Measurements from ENCODE around the gene HHAT.
"Not testable (repeated sequence)": the region's sequence is repeated elsewhere in the genome, so short reads cannot be mapped to it uniquely, and the experiment has no call there.

Gene HHAT

GRCh38 chr1:210377731-210378333 lies 49.1 kb downstream of the HHAT start:
- H3K4me3 Mint-ChIP-seq = no peak overlapping the region

GRCh38 chr1:210378736-210379135 lies 50.0 kb downstream of the HHAT start:
- Mint-ChIP-seq H3K36me3 (ENCODE audit: low read depth) (no peaks in the 10 kb centered on the region), H3K27me3 (ENCODE audit: low read depth) (peaks cover 9% of the 10 kb centered on the region)

More at GRCh38 chr1:210377731-210378333, 49.1 kb downstream of the HHAT start:
- peaks cover 9% of the 10 kb centered on the region for H3K27me3 Mint-ChIP-seq (ENCODE audit: low read depth)
- no peaks in the 10 kb centered on the region for H3K36me3 Mint-ChIP-seq (ENCODE audit: low read depth)
- H3K4me1 Mint-ChIP-seq (ENCODE audit: low read depth) = peaks cover 3% of the 10 kb centered on the region
- no peak overlapping the region for H3K27ac Mint-ChIP-seq
- no peaks in the 10 kb centered on the region for H3K9me3 Mint-ChIP-seq

GRCh38 chr1:210381934-210382333 lies 53.2 kb downstream of the HHAT start:
- Mint-ChIP-seq H3K4me1 (ENCODE audit: low read depth) (no peaks in the 10 kb centered on the region), H3K27ac (no peak overlapping the region), H3K36me3 (ENCODE audit: low read depth) (no peaks in the 10 kb centered on the region), H3K9me3 (no peaks in the 10 kb centered on the region), H3K4me3 (no peak overlapping the region), H3K27me3 (ENCODE audit: low read depth) (peaks cover 6% of the 10 kb centered on the region)

More at GRCh38 chr1:210378736-210379135, 50.0 kb downstream of the HHAT start:
- Mint-ChIP-seq H3K4me3 (no peak overlapping the region), H3K9me3 (no peaks in the 10 kb centered on the region), H3K4me1 (ENCODE audit: low read depth) (peaks cover 2% of the 10 kb centered on the region), H3K27ac (no peak overlapping the region)

GRCh38 chr1:210384625-210385024 lies 55.9 kb downstream of the HHAT start:
- H3K27me3 Mint-ChIP-seq (ENCODE audit: low read depth) = no peaks in the 10 kb centered on the region
- no peaks in the 10 kb centered on the region for H3K4me1 Mint-ChIP-seq (ENCODE audit: low read depth)
- no peaks in the 10 kb centered on the region for H3K36me3 Mint-ChIP-seq (ENCODE audit: low read depth)
- no peak overlapping the region for H3K27ac Mint-ChIP-seq
- H3K9me3 Mint-ChIP-seq = no peaks in the 10 kb centered on the region
- H3K4me3 Mint-ChIP-seq = no peak overlapping the region

GRCh38 chr1:210385228-210385627 lies 56.5 kb downstream of the HHAT start:
- Mint-ChIP-seq H3K27me3 (ENCODE audit: low read depth) (peaks cover 3% of the 10 kb centered on the region), H3K9me3 (no peaks in the 10 kb centered on the region), H3K4me3 (no peak overlapping the region), H3K36me3 (ENCODE audit: low read depth) (no peaks in the 10 kb centered on the region), H3K4me1 (ENCODE audit: low read depth) (no peaks in the 10 kb centered on the region), H3K27ac (no peak overlapping the region)

- Mint-ChIP-seq H3K4me1 (ENCODE audit: low read depth) (peaks cover 3% of the 10 kb centered on the region), H3K9me3 (no peaks in the 10 kb centered on the region), H3K27ac (no peak overlapping the region), H3K36me3 (ENCODE audit: low read depth) (no peaks in the 10 kb centered on the region), H3K4me3 (no peak overlapping the region), H3K27me3 (ENCODE audit: low read depth) (peaks cover 3% of the 10 kb centered on the region)
Measured at GRCh38 chr1:210394281-210394821, 65.6 kb downstream of the HHAT start.

- Mint-ChIP-seq H3K27ac (no peak overlapping the region), H3K36me3 (ENCODE audit: low read depth) (no peaks in the 10 kb centered on the region), H3K4me3 (no peak overlapping the region), H3K27me3 (ENCODE audit: low read depth) (no peaks in the 10 kb centered on the region), H3K4me1 (ENCODE audit: low read depth) (peaks cover 15% of the 10 kb centered on the region), H3K9me3 (no peaks in the 10 kb centered on the region)
Measured at GRCh38 chr1:210396541-210396940, 67.8 kb downstream of the HHAT start.

GRCh38 chr1:210397252-210397651 lies 68.5 kb downstream of the HHAT start:
- Mint-ChIP-seq H3K4me1 (ENCODE audit: low read depth) (peaks cover 15% of the 10 kb centered on the region), H3K27me3 (ENCODE audit: low read depth) (no peaks in the 10 kb centered on the region), H3K9me3 (no peaks in the 10 kb centered on the region), H3K27ac (no peak overlapping the region), H3K4me3 (no peak overlapping the region), H3K36me3 (ENCODE audit: low read depth) (no peaks in the 10 kb centered on the region)

GRCh38 chr1:210397681-210398080 lies 69.0 kb downstream of the HHAT start:
- H3K27me3 Mint-ChIP-seq (ENCODE audit: low read depth) = no peaks in the 10 kb centered on the region
- H3K4me3 Mint-ChIP-seq = no peak overlapping the region
- no peaks in the 10 kb centered on the region for H3K9me3 Mint-ChIP-seq
- no peak overlapping the region for H3K27ac Mint-ChIP-seq
- H3K36me3 Mint-ChIP-seq (ENCODE audit: low read depth) = no peaks in the 10 kb centered on the region
- H3K4me1 Mint-ChIP-seq (ENCODE audit: low read depth) = peaks cover 15% of the 10 kb centered on the region

GRCh38 chr1:210398466-210398865 lies 69.8 kb downstream of the HHAT start:
- Mint-ChIP-seq H3K27ac (no peak overlapping the region), H3K4me3 (no peak overlapping the region), H3K9me3 (no peaks in the 10 kb centered on the region), H3K27me3 (ENCODE audit: low read depth) (no peaks in the 10 kb centered on the region), H3K36me3 (ENCODE audit: low read depth) (no peaks in the 10 kb centered on the region), H3K4me1 (ENCODE audit: low read depth) (peaks cover 15% of the 10 kb centered on the region)

- Mint-ChIP-seq H3K9me3 (no peaks in the 10 kb centered on the region), H3K4me1 (ENCODE audit: low read depth) (peaks cover 15% of the 10 kb centered on the region), H3K4me3 (no peak overlapping the region), H3K36me3 (ENCODE audit: low read depth) (no peaks in the 10 kb centered on the region), H3K27me3 (ENCODE audit: low read depth) (peaks cover 4% of the 10 kb centered on the region), H3K27ac (no peak overlapping the region)
Measured at GRCh38 chr1:210400043-210400840, 71.5 kb downstream of the HHAT start.

GRCh38 chr1:210402560-210402959 lies 73.9 kb downstream of the HHAT start:
- Mint-ChIP-seq H3K9me3 (no peaks in the 10 kb centered on the region), H3K27ac (no peak overlapping the region), H3K27me3 (ENCODE audit: low read depth) (peaks cover 4% of the 10 kb centered on the region), H3K4me1 (ENCODE audit: low read depth) (peaks cover 15% of the 10 kb centered on the region), H3K4me3 (no peak overlapping the region), H3K36me3 (ENCODE audit: low read depth) (no peaks in the 10 kb centered on the region)

GRCh38 chr1:210405316-210405715 lies 76.6 kb downstream of the HHAT start:
- no peaks in the 10 kb centered on the region for H3K9me3 Mint-ChIP-seq
- H3K27ac Mint-ChIP-seq = no peak overlapping the region
- peaks cover 4% of the 10 kb centered on the region for H3K27me3 Mint-ChIP-seq (ENCODE audit: low read depth)
- H3K4me3 Mint-ChIP-seq = no peak overlapping the region
- peaks cover 4% of the 10 kb centered on the region for H3K4me1 Mint-ChIP-seq (ENCODE audit: low read depth)
- no peaks in the 10 kb centered on the region for H3K36me3 Mint-ChIP-seq (ENCODE audit: low read depth)

- not testable (repeated sequence) for H3K36me3 Mint-ChIP-seq (ENCODE audit: low read depth); H3K4me1 Mint-ChIP-seq (ENCODE audit: low read depth); H3K4me3 Mint-ChIP-seq; H3K27ac Mint-ChIP-seq; H3K9me3 Mint-ChIP-seq; H3K27me3 Mint-ChIP-seq (ENCODE audit: low read depth)
Measured at GRCh38 chr1:210406341-210406740, 77.6 kb downstream of the HHAT start.
